Mesodermal cell (in vitro differentiated cells): ENCODE results near the gene MTIF3.
"Not testable (repeated sequence)": the region's sequence is repeated elsewhere in the genome, so short reads cannot be mapped to it uniquely, and the experiment has no call there.

Experiments
- H3K27ac ChIP-seq: 2 replicates; pipeline ENCODE4 v1.7.0; 2013; ENCODE audit warnings: mild to moderate bottlenecking, low read depth, low read length, moderate library complexity; ENCODE audit not compliant: severe bottlenecking
- H3K36me3 ChIP-seq: 2 replicates; pipeline ENCODE4 v1.7.1; 2013; ENCODE audit warnings: mild to moderate bottlenecking, low read length, moderate library complexity; ENCODE audit not compliant: control insufficient read depth, insufficient read depth
- H3K4me1 ChIP-seq: one replicate; pipeline ENCODE4 v1.7.1; 2013; ENCODE audit warnings: mild to moderate bottlenecking, low read length; ENCODE audit not compliant: insufficient read depth, control insufficient read depth, poor library complexity, severe bottlenecking
- H3K4me3 ChIP-seq: 2 replicates; pipeline ENCODE4 v1.7.0; 2013; ENCODE audit warnings: low read length, control low read depth, mild to moderate bottlenecking; ENCODE audit not compliant: insufficient read depth, poor library complexity, severe bottlenecking; ENCODE audit errors: extremely low read depth
- H3K9me3 ChIP-seq: 2 replicates; pipeline ENCODE4 v1.7.1; 2013; ENCODE audit warnings: mild to moderate bottlenecking, low read length, moderate library complexity; ENCODE audit not compliant: control insufficient read depth
- WGBS, 2 experiments: methylation state at CpG; one replicate each; pipeline ENCODE4 v1.1.5; 2013; ENCODE audit warnings: missing lambda C conversion rate in 2 of 2; ENCODE audit not compliant: insufficient coverage in 2 of 2; 5-methylcytosine and 5-hydroxymethylcytosine counted together

MTIF3 gene

DNA sequence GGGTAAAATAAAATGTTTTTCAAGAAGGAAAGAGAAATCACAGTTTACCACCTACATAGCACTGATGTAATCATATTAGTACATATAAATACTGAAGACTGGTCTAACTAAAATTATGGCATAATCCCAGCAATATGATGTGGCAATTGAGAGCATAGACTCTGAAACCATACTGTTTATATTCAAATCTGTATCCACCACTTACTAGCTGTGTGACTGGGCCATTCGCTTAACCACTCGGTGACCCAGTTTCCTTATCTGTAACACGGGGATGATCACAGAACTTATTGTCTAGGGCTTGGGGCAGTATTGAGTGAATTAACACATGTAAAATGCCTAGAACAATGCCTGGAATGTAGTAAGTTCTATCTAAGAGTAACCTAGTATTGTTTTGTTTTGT lies 39.0 kb downstream of the MTIF3 start:
- Histone ChIP-seq H3K9me3 (no peaks in the 10 kb centered on the region), H3K36me3 (no peaks in the 10 kb centered on the region), H3K4me3 (no peak overlapping the region), H3K4me1 (no peaks in the 10 kb centered on the region), H3K27ac (no peak overlapping the region)
- WGBS, 2 experiments, result 74% methylated on average over 3 of the region's 3 CpGs

DNA sequence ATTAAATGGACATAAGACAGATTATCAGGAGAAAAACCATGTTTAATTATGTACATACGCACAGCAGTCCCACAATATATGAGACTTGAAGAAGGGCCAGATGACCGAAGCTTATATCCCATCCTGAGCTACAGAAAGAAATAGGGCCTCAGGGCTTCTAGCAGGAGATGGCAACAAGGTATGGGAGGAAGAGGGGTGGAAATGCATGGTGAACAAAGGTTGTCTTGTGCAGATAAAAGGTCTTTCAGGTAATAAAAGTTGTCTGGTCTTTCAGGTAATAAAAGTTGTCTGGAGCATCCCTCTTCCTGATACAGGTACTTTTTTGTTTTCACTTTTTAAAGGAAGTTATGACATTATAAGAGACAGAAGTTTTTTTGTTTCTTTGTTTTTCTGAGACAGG lies 41.4 kb downstream of the MTIF3 start:
- Histone ChIP-seq H3K9me3 (no peaks in the 10 kb centered on the region), H3K4me1 (peaks cover 2% of the 10 kb centered on the region), H3K4me3 (no peak overlapping the region), H3K36me3 (no peaks in the 10 kb centered on the region), H3K27ac (no peak overlapping the region)
- 100% methylated on average over 1 of the region's 2 CpGs; no CpG with 5 or more reads in 1 of the 2 experiments for WGBS, 2 experiments

DNA sequence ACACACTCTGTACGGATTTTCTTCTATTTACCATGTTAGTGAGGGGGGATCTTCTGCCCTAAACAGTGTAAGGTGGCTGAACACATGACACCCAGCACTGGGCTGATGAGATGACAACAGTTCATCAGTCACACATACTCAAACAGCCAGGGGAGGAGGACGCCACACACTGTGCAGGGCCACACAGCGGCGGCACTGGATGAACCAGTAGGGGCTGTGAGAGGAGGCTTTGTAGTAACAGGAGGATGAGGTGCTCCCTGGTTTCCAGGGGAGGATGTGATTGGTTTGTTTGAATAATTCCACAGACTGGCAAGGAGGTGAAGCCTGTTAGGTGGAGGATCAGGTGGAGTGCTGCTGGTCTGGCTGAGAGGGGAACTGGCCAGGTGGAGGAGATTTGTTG lies 42.3 kb downstream of the MTIF3 start:
- H3K9me3 ChIP-seq, result no peaks in the 10 kb centered on the region
- peaks cover 9% of the 10 kb centered on the region for H3K4me1 ChIP-seq
- H3K27ac ChIP-seq, result no peak overlapping the region
- WGBS, 2 experiments, result 75% methylated on average over 3 of the region's 4 CpGs; no CpG with 5 or more reads in 1 of the 2 experiments
- no peak overlapping the region for H3K4me3 ChIP-seq
- no peaks in the 10 kb centered on the region for H3K36me3 ChIP-seq

DNA sequence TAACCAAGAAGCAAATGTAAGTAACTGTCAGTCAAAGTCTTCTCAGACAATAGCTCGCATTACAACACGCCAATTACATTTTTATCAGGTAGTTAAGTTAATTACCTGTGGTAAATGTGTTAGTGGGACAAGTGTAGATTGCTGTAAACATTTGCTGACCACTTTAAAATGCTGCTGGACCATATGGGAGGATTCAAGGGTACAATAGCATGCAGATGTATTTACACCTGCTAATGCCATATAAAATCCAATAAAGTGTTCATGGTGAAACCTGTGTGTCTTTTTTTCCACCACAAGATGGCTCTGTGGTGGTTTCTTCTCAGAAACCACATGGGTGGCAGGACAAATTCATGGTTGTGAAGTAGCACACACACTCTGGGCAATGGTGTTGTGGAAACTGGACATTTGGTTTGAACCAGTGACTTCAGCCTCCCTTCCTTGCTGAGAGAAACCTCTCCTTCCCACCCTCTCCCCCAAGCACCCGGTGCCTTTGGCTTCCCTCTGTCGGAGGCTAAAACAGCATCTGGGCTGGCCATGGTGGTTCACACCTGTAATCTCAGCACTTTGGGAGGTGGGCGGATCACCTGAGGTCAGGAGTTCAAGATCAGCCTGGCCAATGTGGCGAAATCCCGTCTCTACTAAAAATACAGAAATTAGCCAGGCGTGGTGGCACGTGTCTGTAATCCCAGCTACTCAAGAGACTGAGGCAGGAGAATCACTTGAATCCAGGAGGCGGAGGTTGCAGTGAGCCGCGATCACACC lies 44.0 kb downstream of the MTIF3 start:
- Histone ChIP-seq H3K4me3 (no peak overlapping the region), H3K4me1 (peaks cover 9% of the 10 kb centered on the region), H3K27ac (no peak overlapping the region), H3K9me3 (no peaks in the 10 kb centered on the region), H3K36me3 (no peaks in the 10 kb centered on the region)
- 88 to 90% methylated on average over 7 to 9 of the region's 12 CpGs for WGBS, 2 experiments

DNA sequence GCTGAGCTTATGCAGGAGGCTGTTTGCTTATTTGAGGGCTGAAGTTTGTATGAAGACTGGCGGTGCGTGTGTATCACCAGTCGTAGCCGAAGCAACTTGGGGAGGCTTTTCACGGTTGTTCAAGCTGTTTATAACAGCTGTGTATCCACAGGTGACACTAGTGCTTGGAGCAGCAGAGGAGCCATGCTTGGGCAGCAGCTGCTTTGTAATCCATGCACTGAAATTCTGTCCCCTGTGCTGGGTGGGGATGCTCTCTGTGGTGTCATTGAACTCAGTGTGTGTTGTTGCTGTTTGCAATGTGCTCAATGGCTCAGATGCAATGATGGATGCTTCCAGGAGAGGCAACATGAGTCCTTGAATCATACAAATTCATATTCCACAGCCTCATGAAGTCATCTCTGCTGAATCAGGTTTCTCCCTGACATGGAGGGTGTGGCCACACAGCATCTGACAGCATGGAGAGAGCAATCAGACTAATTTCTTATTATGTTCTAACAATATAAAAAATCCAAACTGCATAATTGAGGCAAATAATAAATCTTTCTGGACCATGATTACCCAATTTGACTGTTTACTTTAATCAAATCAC lies 44.7 kb downstream of the MTIF3 start:
- 90 to 94% methylated on average over 5 of the region's 5 CpGs for WGBS, 2 experiments
- Histone ChIP-seq H3K27ac (no peak overlapping the region), H3K4me1 (peaks cover 9% of the 10 kb centered on the region), H3K9me3 (no peaks in the 10 kb centered on the region), H3K36me3 (no peaks in the 10 kb centered on the region), H3K4me3 (no peak overlapping the region)

DNA sequence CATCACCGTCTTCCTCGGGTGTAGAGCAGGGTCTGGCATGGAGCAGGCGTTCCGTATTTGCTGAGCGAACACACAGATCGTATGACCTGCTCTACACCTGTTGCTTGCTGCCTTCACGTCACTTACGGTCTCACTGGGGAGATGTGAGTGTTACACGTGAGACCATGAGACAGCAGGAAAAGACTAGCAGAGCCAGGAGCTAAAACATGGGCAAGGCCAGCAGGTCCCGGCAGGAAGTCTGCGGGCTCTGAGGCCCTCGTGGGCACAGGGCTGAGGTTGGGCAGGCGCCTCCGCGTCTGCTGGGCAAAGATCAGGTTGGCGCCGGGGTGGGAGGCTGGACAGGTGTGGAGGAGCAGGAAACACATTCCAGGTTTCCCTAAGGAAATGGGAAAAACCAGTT lies 45.7 kb downstream of the MTIF3 start:
- Histone ChIP-seq H3K4me3 (no peak overlapping the region), H3K4me1 (peaks cover 9% of the 10 kb centered on the region), H3K27ac (no peak overlapping the region), H3K9me3 (no peaks in the 10 kb centered on the region), H3K36me3 (no peaks in the 10 kb centered on the region)
- 96 to 99% methylated on average over 15 to 17 of the region's 17 CpGs for WGBS, 2 experiments

DNA sequence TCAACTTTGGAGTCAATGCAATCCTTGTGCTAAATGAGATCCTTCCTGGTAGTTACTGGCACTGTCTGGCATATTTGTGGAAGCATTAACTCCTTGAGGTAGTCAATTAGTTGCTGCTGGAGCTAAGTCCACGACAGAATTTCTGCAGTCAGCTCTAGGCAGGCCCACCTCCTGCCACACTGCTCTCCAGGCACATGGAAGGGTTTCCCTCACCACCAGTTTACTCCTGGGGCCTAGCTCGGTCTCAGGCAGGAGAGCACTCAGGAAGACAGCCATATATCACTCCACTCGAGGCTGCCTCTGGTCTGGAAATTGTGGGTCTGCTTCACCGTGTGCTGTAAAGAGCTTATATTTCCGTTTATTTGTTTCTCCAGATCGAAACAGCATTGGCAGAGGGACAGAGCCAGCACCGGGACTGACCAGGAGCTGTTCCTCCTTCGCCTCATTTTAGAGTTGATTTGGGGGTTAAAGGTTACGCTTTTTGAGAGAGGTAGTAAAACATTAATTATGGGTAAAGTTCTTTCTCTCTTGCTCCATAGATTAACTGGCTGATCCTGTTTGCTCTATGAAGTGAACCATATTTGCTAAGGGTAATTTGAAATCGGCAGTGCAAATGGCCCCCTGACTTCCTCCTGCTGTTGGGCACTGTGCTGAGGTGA lies 46.5 kb downstream of the MTIF3 start:
- Histone ChIP-seq H3K27ac (peak overlapping the region; percentile 82), H3K4me1 (peaks cover 9% of the 10 kb centered on the region), H3K4me3 (no peak overlapping the region), H3K36me3 (no peaks in the 10 kb centered on the region), H3K9me3 (no peaks in the 10 kb centered on the region)
- WGBS, 2 experiments, result 80 to 82% methylated on average over 7 to 10 of the region's 10 CpGs

DNA sequence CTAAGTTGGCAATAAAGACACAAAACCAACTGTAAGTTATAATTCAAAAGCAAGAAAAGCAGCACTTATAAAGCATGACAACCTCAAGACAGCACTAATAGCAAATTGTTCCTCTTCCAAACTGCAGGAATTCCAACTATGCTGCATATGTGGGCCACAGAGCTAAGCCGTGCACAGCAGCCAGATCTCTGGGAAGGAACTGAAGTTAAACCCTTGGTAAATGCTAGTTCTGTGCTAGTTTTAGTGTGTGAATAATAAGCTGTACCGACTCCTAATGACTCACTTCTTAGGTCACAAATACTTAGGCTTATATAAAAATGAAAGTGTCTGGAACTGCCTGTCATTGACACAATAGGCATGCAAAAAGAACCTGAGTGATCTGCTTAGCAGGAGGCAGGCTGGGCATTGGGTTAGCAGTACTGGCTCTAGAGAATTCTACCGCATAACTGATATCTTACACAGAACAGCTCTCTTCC lies 47.1 kb downstream of the MTIF3 start:
- Histone ChIP-seq H3K4me1 (peaks cover 9% of the 10 kb centered on the region), H3K4me3 (no peak overlapping the region), H3K27ac (peak overlapping the region; percentile 82), H3K9me3 (no peaks in the 10 kb centered on the region), H3K36me3 (no peaks in the 10 kb centered on the region)
- 43 to 45% methylated on average over 1 to 2 of the region's 3 CpGs for WGBS, 2 experiments

DNA sequence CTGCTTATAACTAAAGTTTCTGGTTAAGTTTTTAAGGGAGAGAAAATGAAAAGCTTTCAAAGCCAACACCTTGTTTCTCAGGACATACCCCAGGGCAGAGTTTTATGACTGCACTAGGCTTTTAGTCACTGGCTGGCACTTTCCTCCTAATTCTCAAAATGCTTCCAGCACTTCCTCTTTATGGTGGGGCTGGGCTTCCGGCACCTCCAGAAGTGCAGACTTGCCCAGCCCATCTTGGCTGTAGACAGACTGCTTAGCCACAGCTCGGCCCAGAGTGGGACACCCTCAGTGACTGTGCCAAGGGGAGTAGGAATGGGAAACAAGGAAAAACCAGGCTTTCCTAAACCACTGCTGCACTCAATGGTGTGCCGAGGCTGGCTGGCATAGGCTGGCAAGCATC lies 49.2 kb downstream of the MTIF3 start:
- WGBS, 2 experiments, result 57 to 88% methylated on average over 1 of the region's 3 CpGs
- Histone ChIP-seq H3K9me3 (no peaks in the 10 kb centered on the region), H3K36me3 (no peaks in the 10 kb centered on the region), H3K27ac (no peak overlapping the region), H3K4me3 (no peak overlapping the region), H3K4me1 (peaks cover 9% of the 10 kb centered on the region)

DNA sequence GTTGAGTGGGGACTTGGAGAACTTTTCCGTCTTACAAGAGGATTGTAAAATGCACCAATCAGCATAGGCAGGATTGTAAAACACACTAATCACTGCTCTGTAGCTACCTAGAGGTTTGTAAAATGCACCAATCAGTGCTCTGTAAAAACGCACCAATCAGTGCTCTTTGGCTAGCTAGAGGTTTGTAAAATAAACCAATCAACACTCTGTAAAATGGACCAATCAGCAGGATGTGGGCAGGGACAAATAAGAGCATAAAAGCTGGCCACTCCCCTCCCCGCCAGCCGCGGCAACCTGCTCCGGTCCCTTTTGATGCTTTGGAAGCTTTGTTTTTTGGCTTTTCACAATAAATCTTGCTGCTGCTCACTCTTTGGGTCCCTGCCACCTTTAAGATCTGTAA lies 50.0 kb downstream of the MTIF3 start:
- not testable (repeated sequence) for H3K4me3 ChIP-seq, H3K9me3 ChIP-seq, H3K36me3 ChIP-seq, H3K27ac ChIP-seq, H3K4me1 ChIP-seq
- WGBS, 2 experiments, result 82 to 86% methylated on average over 4 to 6 of the region's 6 CpGs

DNA sequence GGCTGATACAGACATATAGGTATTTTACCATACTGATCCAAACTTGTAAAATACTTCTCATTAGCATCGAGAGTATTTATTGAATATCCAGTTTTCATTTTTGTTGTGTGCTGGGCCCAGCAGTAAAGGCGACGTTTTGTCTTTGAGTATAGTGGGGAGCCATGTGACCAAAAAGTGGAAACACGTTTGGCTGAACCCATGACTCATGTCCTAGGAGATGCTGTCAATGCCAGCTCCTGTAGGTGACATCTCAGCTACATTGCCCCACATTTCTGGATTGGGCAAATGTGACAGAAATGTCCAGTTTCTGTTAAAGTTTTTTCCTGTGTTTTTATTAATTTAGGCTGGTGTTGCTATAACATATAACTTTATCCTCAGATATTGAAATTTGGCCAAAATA lies 52.0 kb downstream of the MTIF3 start:
- Histone ChIP-seq H3K4me3 (no peak overlapping the region), H3K4me1 (peaks cover under 1% of the 10 kb centered on the region), H3K27ac (no peak overlapping the region), H3K36me3 (no peaks in the 10 kb centered on the region), H3K9me3 (no peaks in the 10 kb centered on the region)
- WGBS, 2 experiments, result 73 to 92% methylated on average over 3 of the region's 4 CpGs
